Esophagus muscularis mucosa (tissue), 4 donors: Measurements from ENCODE around the gene CEP76.
"Not testable (repeated sequence)": the region's sequence is repeated elsewhere in the genome, so short reads cannot be mapped to it uniquely, and the experiment has no call there.

Experiments used
- CTCF ChIP-seq, 3 experiments: fragments of 200-600 bp in 2 of 3; fragments of 450-650 bp in 1 of 3; sonication (generic) in 2 of 3; IDR thresholded peaks; one replicate each; pipeline ENCODE4 v1.5.1; 2017 to 2019; ENCODE audit warnings: antibody characterized with exemption in 3 of 3, mild to moderate bottlenecking in 2 of 3, moderate library complexity in 1 of 3
- EP300 ChIP-seq: sonication (generic); formaldehyde crosslinking; IDR thresholded peaks from one replicate; pipeline ENCODE4 v1.6.1; 2017; ENCODE audit warnings: antibody characterized with exemption
- POLR2A ChIP-seq: fragments of 450-650 bp; IDR thresholded peaks from one replicate; pipeline ENCODE4 v1.6.1; 2017; ENCODE audit warnings: antibody characterized with exemption, moderate library complexity, mild to moderate bottlenecking, low read depth
- POLR2AphosphoS5 ChIP-seq, 2 donors: sonication (generic); formaldehyde crosslinking; IDR thresholded peaks; one replicate each; pipeline ENCODE4 v1.6.1; 2017; ENCODE audit warnings: antibody characterized with exemption in 2 of 2

- not testable (repeated sequence) for TF ChIP-seq CTCF (IDR thresholded peaks at IDR 0.05); POLR2A; POLR2AphosphoS5 (IDR thresholded peaks at IDR 0.05); EP300
Measured at GRCh38 chr18:12643756-12644155, 58.8 kb downstream of the CEP76 start.
